Heart left ventricle (tissue), 16 donors: ENCODE results near the gene JPH4. TPM values are rescaled to one million over a fixed set of nuclear protein-coding genes. Genes with fewer than 3 reads are reported as not detected.

Experiments used
- ATAC-seq, 4 donors: fragments of 200-7000 bp; cut with Tn5 transposase; one replicate each; pipeline ENCODE4 v1.9.1; 2020 to 2022; ENCODE audit warnings: moderate library complexity in 4 of 4, mild to moderate bottlenecking in 3 of 4, moderate number of reproducible peaks in 1 of 4
- DNase-seq, 5 donors: peaks; one replicate each; pipeline ENCODE4 v3.0.0-alpha.2; 2020
- H3K27ac ChIP-seq, 12 donors: fragments of 200-600 bp; sonication (generic) in 4 of 12; one replicate each; pipeline versions ENCODE4 v1.5.0 to v1.8.0; 2016 to 2022; ENCODE audit warnings: mild to moderate bottlenecking in 2 of 12
- H3K27me3 ChIP-seq, 9 donors: fragments of 200-600 bp; sonication (generic) in 2 of 9; one replicate each; pipeline versions ENCODE4 v1.5.1 to v1.8.0; 2016 to 2022; ENCODE audit warnings: mild to moderate bottlenecking in 3 of 9
- H3K36me3 ChIP-seq, 9 donors: fragments of 200-600 bp; sonication (generic) in 2 of 9; one replicate each; pipeline versions ENCODE4 v1.5.0 to v1.8.0; 2018 to 2022; ENCODE audit warnings: mild to moderate bottlenecking in 2 of 9
- H3K4me1 ChIP-seq, 12 donors: fragments of 200-600 bp; sonication (generic) in 4 of 12; one replicate each; pipeline versions ENCODE4 v1.5.0 to v1.8.0; 2016 to 2022; ENCODE audit warnings: mild to moderate bottlenecking in 3 of 12
- H3K4me3 ChIP-seq, 12 donors: fragments of 200-600 bp; sonication (generic) in 4 of 12; one replicate each; pipeline versions ENCODE4 v1.5.0 to v1.8.0; 2017 to 2022; ENCODE audit warnings: mild to moderate bottlenecking in 9 of 12, moderate library complexity in 4 of 12
- H3K9me3 ChIP-seq, 12 donors: fragments of 200-600 bp; sonication (generic) in 4 of 12; one replicate each; pipeline versions ENCODE4 v1.5.0 to v1.8.0; 2016 to 2022; ENCODE audit warnings: mild to moderate bottlenecking in 1 of 12
- CTCF ChIP-seq, 12 donors: fragments of 200-600 bp; sonication (generic) in 4 of 12; IDR thresholded peaks; one replicate each; pipeline versions ENCODE4 v1.5.0 to v1.8.0; 2018 to 2022; ENCODE audit warnings: antibody characterized with exemption in 12 of 12, mild to moderate bottlenecking in 5 of 12
- POLR2A ChIP-seq, 2 donors: fragments of 450-650 bp; IDR thresholded peaks; one replicate each; pipeline ENCODE4 v1.6.1; 2017; ENCODE audit warnings: antibody characterized with exemption in 2 of 2, mild to moderate bottlenecking in 2 of 2, moderate library complexity in 2 of 2
- WGBS, 4 donors: extraction: QIAGEN DNeasy Blood & Tissue Kit in 2 of 4; methylation state at CpG; one replicate each; pipeline versions ENCODE4 v1.1.5 to v1.1.7; 2013 to 2018; 5-methylcytosine and 5-hydroxymethylcytosine counted together
- intact Hi-C, 10 donors: fragments of 100-400 bp; cut with DNase I; formaldehyde crosslinking; loops; one replicate each; pipeline versions ENCODE4 v1.11.1 to v1.14.2; 2022
- polyA plus RNA-seq, 2 donors: library from polyadenylated mRNA; stranded (reverse); fragments of 200-250 nt; gene quantifications; one replicate each; pipeline ENCODE4 v1.2.3, GENCODE V29; 2013
- total RNA-seq, 9 donors: library from RNA; depleted of rRNA in 2 of 9; stranded (reverse); fragments of >200 nt in 2 of 9; fragmentation: NEBNext Ultra II Directional in 3 of 9; extraction: Animal tissue kit (Norgen Biotek cat#: 25700) in 3 of 9; gene quantifications; one replicate each; pipeline versions ENCODE4 v1.1.0 to v1.2.4, GENCODE V29; 2016 to 2023
- donor health status: ischemic (EF 13 %, LVEDD 7.1; RV severe dilation, severe dysfunction).
- donor health status: healthy with polysubstance abuse.
- donor health status: DM: no; HTN: yes; CAD: no.
- donor health status: DM: no; HTN: no; CAD: no.
- donor health status: ischemic (EF 25% LVEDD 6.9; RV normal size, moderate dysfunction).
- donor health status: ischemic (EF 25% LVEDD 5.7; RV mildly dilated, moderate dysfunction).
- donor health status: healthy.
- donor health status: DM: yes; HTN: yes; CAD: no.
- donor health status: ischemic (EF 35%, LVEDD 5.7; RV mildly dilated, moderate dysfunction).
- donor health status: nonischemic (EF 11% LVEDD 7.7; RV severe dilation, severe dysfunction).
- donor health status: DM: yes; HTN: yes; CAD: no.
- donor health status: PGD.
- donor health status: ischemic (EF 29% LVEDD 5.4; RV normal size, mild dysfunction).
- donor health status: nonischemic (EF 23%, LVEDD 6.1; RV moderate dilation, normal function).

Gene JPH4
- total and polyA plus RNA-seq, 11 donors, result 0.10 to 0.59 (median 0.24) TPM; not detected in 1

GRCh38 chr14:23614395-23614828 is 35.8 kb upstream of the JPH4 start:
- TF ChIP-seq POLR2A (IDR thresholded peaks at IDR 0.05), result no peak
- TF ChIP-seq CTCF (IDR thresholded peaks at IDR 0.05), result no peak
- Histone ChIP-seq H3K27ac (no peak overlapping the region), H3K27me3 (peaks cover 0 to 11% (median 0%) of the 10 kb centered on the region in 9 donors), H3K36me3 (no peaks in the 10 kb centered on the region), H3K4me3 (no peak overlapping the region), H3K4me1 (peaks cover 0 to 8% (median 0%) of the 10 kb centered on the region in 12 donors), H3K9me3 (no peaks in the 10 kb centered on the region)
- ATAC-seq, result no peak
- 39 to 62% (median 58%) methylated on average over 2 of the region's 2 CpGs for WGBS, 4 donors
- intact Hi-C loops, result no loop called here
- DNase-seq, result no peak

- Histone ChIP-seq H3K9me3 (no peaks in the 10 kb centered on the region), H3K4me3 (no peak overlapping the region), H3K27me3 (peaks cover 0 to 11% (median 0%) of the 10 kb centered on the region in 9 donors), H3K4me1 (peaks cover 0 to 8% (median 0%) of the 10 kb centered on the region in 12 donors), H3K27ac (no peak overlapping the region), H3K36me3 (no peaks in the 10 kb centered on the region)
- ATAC-seq (no peak), DNase-seq (no peak)
- intact Hi-C loops, result no loop called here
- WGBS, 4 donors, result 81 to 87% (median 86%) methylated on average over 6 of the region's 6 CpGs
- TF ChIP-seq POLR2A (IDR thresholded peaks at IDR 0.05), result no peak
- no peak for TF ChIP-seq CTCF (IDR thresholded peaks at IDR 0.05)
Measured at GRCh38 chr14:23613242-23614070, 34.9 kb upstream of the JPH4 start.

GRCh38 chr14:23612802-23613201 is 34.2 kb upstream of the JPH4 start:
- Histone ChIP-seq H3K27me3 (peaks cover 0 to 10% (median 0%) of the 10 kb centered on the region in 9 donors), H3K36me3 (no peaks in the 10 kb centered on the region), H3K9me3 (no peaks in the 10 kb centered on the region), H3K27ac (no peak overlapping the region), H3K4me1 (peaks cover 0 to 8% (median 0%) of the 10 kb centered on the region in 12 donors), H3K4me3 (no peak overlapping the region)
- ATAC-seq (no peak), DNase-seq (no peak)
- intact Hi-C loops, result no loop called here
- TF ChIP-seq CTCF (IDR thresholded peaks at IDR 0.05), result no peak
- no peak for TF ChIP-seq POLR2A (IDR thresholded peaks at IDR 0.05)
- WGBS, 4 donors, result 93 to 98% (median 97%) methylated on average over 1 of the region's 1 CpG

GRCh38 chr14:23612354-23612732 is 33.8 kb upstream of the JPH4 start:
- no peak for TF ChIP-seq POLR2A (IDR thresholded peaks at IDR 0.05)
- no peak for TF ChIP-seq CTCF (IDR thresholded peaks at IDR 0.05)
- H3K36me3 ChIP-seq, result no peaks in the 10 kb centered on the region
- H3K27ac ChIP-seq, result no peak overlapping the region
- DNase-seq (no peak), ATAC-seq (peak in 2 of 4 donors; percentile 12 to 14)
- H3K9me3 ChIP-seq, result no peaks in the 10 kb centered on the region
- 57 to 68% (median 62%) methylated on average over 4 of the region's 4 CpGs for WGBS, 4 donors
- H3K4me1 ChIP-seq, result peaks cover 0 to 8% (median 0%) of the 10 kb centered on the region in 12 donors
- H3K27me3 ChIP-seq, result peaks cover 0 to 10% (median 0%) of the 10 kb centered on the region in 9 donors
- intact Hi-C loops, result no loop called here
- H3K4me3 ChIP-seq, result no peak overlapping the region
